Calu3 (cell line): ENCODE data around the gene IGF1R. TPM values are rescaled to one million over a fixed set of nuclear protein-coding genes. Genes with fewer than 3 reads are reported as not detected.

Experiments
- BruUV-seq: library from RNA; stranded (reverse); fragments of 400-500 nt; replicated peaks from 2 replicates; lab custom pipeline; 2021; lab: Mats Ljungman, UMichigan
- CTCF ChIA-PET: fragments of 300-600 bp; sonication (Branson Sonifier 250); formaldehyde crosslinking; loops from one replicate; lab custom pipeline; 2022; ENCODE audit warnings: antibody characterized with exemption; lab: Charles Lee
- DNase-seq: peaks from one replicate; pipeline ENCODE4 v3.0.0; 2022
- H3K27ac Mint-ChIP-seq: one replicate; pipeline ENCODE4 v1.8.0; 2022; ENCODE audit warnings: mixed read lengths; ENCODE audit not compliant: unreplicated experiment
- H3K27me3 Mint-ChIP-seq: one replicate; pipeline ENCODE4 v1.8.0; 2022; ENCODE audit warnings: mixed read lengths; ENCODE audit not compliant: unreplicated experiment
- H3K36me3 Mint-ChIP-seq: one replicate; pipeline ENCODE4 v1.8.0; 2022; ENCODE audit warnings: mild to moderate bottlenecking, moderate library complexity, mixed read lengths; ENCODE audit not compliant: insufficient read depth, unreplicated experiment
- H3K4me1 Mint-ChIP-seq: one replicate; pipeline ENCODE4 v1.8.0; 2022; ENCODE audit warnings: mild to moderate bottlenecking, low read depth, mixed read lengths; ENCODE audit not compliant: unreplicated experiment
- H3K4me3 Mint-ChIP-seq: one replicate; pipeline ENCODE4 v1.8.0; 2022; ENCODE audit warnings: mild to moderate bottlenecking, low read depth, moderate library complexity, mixed read lengths; ENCODE audit not compliant: unreplicated experiment
- H3K9me3 Mint-ChIP-seq: one replicate; pipeline ENCODE4 v1.8.0; 2022; ENCODE audit warnings: low read depth, mixed read lengths; ENCODE audit not compliant: unreplicated experiment
- CTCF ChIP-seq: fragments of 200-600 bp; IDR thresholded peaks from one replicate; pipeline ENCODE4 v1.8.0; 2022; ENCODE audit warnings: antibody characterized with exemption; ENCODE audit not compliant: unreplicated experiment
- intact Hi-C: fragments of 100-400 bp; cut with micrococcal nuclease; formaldehyde crosslinking; loops from one replicate; pipeline ENCODE4 v1.10.0; 2022; ENCODE audit not compliant: unreplicated experiment
- total RNA-seq: library from RNA; stranded (reverse); gene quantifications from 2 replicates; pipeline ENCODE4 v1.2.3, GENCODE V29; 2022

IGF1R gene
- total RNA-seq, 1 experiment from 2014 or later: 73.9 TPM

GRCh38 chr15:98920091-98920880 is 271.9 kb downstream of the IGF1R start:
- Mint-ChIP-seq H3K9me3 (no peaks in the 10 kb centered on the region), H3K4me3 (no peak overlapping the region), H3K27me3 (no peaks in the 10 kb centered on the region), H3K27ac (no peak overlapping the region), H3K4me1 (peaks cover 4% of the 10 kb centered on the region), H3K36me3 (peaks cover 17% of the 10 kb centered on the region)
- CTCF ChIA-PET: interaction anchor here (0.7 kb wide), 1 partner anchor 93 kb away, joined by 3 read pairs; no protein-coding TSS in a partner anchor
- no peak for DNase-seq
- TF ChIP-seq CTCF: no peak
- intact Hi-C loops: no loop called here
- no TSS peak for BruUV-seq

- no peak overlapping the region for H3K27ac Mint-ChIP-seq
- no peaks in the 10 kb centered on the region for H3K27me3 Mint-ChIP-seq
- H3K9me3 Mint-ChIP-seq: no peaks in the 10 kb centered on the region
- no peak overlapping the region for H3K4me3 Mint-ChIP-seq
- no peak for TF ChIP-seq CTCF
- no peak for DNase-seq
- no TSS peak for BruUV-seq
- no peaks in the 10 kb centered on the region for H3K4me1 Mint-ChIP-seq
- intact Hi-C loops: no loop called here
- CTCF ChIA-PET: no interaction called here
- peaks cover 13% of the 10 kb centered on the region for H3K36me3 Mint-ChIP-seq
Observed at GRCh38 chr15:98923171-98923570, 274.8 kb downstream of the IGF1R start.

GRCh38 chr15:98923579-98923978 is 275.2 kb downstream of the IGF1R start:
- no peak overlapping the region for H3K4me3 Mint-ChIP-seq
- no peaks in the 10 kb centered on the region for H3K4me1 Mint-ChIP-seq
- no peaks in the 10 kb centered on the region for H3K27me3 Mint-ChIP-seq
- no peak overlapping the region for H3K27ac Mint-ChIP-seq
- no peaks in the 10 kb centered on the region for H3K9me3 Mint-ChIP-seq
- intact Hi-C loops: no loop called here
- BruUV-seq: no TSS peak
- peaks cover 13% of the 10 kb centered on the region for H3K36me3 Mint-ChIP-seq
- TF ChIP-seq CTCF: no peak
- CTCF ChIA-PET: no interaction called here
- no peak for DNase-seq

- CTCF ChIA-PET: interaction anchor here (0.6 kb wide), 1 partner anchor 127 kb away, joined by 9 read pairs; no protein-coding TSS in a partner anchor
- Mint-ChIP-seq H3K36me3 (peaks cover 13% of the 10 kb centered on the region), H3K9me3 (no peaks in the 10 kb centered on the region), H3K4me3 (no peak overlapping the region), H3K27ac (no peak overlapping the region), H3K4me1 (no peaks in the 10 kb centered on the region), H3K27me3 (no peaks in the 10 kb centered on the region)
- intact Hi-C loops: no loop called here
- TF ChIP-seq CTCF: no peak
- BruUV-seq: no TSS peak
- DNase-seq: no peak
Observed at GRCh38 chr15:98924401-98925049, 276.2 kb downstream of the IGF1R start.
